ELF-1 (cell line): Measurements from ENCODE around the gene IFNA6.

ENCODE experiments used
- DNase-seq: peaks from one replicate; pipeline ENCODE4 v3.0.0-alpha.2; 2016; ENCODE audit warnings: low read depth, low spot score

Gene IFNA6

DNA sequence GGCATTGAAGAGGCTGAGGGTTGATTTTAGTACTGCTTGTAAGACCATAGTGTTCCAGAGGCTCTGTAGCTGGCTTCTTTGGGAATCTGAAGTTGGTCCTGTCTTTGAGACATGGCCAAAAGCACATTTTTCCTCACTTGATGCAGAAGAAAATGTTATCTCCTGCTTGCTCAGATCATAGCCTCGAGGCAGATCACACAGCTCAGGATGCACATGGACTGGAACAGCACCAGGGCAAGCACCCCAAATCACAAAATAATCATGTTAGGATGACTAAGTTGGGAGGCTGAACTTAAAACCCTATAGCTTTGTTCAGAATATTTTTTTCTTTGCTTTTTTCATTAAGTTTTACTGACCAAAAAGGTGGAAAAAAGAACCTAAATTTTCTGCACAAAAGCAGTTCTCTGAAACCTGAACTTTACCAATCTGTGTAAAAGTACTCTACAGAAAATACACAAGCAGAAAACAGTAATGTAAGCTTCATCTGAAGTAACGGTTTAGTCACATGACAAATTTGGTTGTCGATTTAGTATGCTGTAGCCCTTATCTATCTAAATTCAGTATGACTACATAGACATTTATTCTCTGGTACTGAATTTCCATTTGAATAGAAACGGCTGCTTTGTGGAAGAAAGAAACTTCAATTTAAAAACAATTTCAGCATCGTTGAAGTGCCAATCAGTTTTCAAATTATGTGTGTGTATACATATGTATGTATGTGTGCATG is 18.8 kb downstream of the IFNA6 start:
- peak; percentile 5 for DNase-seq

DNA sequence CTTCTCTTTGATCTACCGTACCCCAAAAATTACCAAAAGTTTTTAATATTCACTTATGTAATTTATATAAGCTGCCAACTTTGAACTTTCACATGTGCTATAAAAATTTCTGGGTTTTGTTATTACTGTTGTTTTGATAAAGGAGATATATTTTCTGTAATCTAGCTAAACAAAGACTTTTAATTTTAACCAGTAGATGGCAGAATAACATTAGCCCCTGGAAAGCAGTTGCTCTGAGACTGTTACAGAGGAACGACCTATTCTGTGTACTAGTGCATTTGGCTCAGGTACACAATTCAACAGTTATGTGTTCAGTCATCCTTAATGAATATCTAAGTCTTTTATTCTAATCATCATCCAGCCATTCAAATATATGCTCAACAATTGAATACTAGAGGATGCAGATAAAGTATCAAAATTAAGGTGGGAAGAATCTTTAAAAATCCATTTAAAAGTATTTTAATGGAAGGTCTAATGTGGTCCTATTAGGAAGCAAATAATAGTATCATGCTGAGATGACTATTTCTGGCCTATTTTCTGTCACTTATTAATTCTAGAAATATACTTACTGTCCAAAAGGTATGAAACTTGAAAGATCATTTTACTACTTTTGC is 24.1 kb downstream of the IFNA6 start:
- DNase-seq = no peak

DNA sequence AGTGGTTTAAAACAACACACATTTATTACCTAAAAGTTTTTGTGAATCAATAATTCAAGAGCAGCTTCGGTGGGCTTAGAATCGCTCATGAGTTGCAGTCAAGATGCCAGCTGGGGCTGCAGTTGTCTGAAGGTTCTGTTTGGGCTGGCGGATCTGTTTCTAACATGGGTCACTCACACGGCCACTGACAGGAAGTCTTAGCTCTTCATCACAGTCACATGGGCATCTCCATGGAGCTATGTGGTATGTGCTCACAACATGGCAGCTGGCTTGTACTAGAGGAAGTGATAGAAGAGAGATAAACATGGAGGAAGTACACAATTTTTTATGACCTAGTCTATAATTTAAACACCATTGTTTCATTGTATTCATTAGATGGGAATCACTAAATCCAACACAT is 26.6 kb downstream of the IFNA6 start:
- DNase-seq = no peak

DNA sequence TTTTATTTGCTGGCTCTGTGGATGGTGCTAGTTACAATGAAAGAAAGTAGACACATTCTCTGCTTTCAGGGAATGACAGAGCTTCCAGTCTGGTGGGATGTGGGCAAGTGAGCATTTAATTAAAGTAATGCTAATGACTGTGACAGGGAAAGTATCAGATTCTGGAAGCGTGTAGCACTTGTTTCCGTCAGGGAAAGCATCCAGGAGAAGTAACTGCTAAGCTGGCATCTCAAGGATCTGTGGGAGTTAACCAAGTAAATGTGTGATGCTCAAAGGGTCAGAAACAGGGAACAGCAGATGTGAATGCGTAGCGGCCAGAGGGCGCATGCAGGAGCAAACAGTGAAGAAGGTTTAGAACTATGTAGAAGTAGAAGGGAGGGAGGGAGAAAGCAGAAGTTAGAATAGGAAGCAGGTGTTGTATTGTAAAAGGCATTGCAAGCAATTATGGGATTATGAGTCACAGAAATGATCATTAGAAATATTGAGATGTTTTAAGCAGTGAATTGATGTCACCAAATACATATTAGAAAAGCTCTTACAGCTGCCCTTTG is 27.7 kb downstream of the IFNA6 start:
- DNase-seq = no peak

DNA sequence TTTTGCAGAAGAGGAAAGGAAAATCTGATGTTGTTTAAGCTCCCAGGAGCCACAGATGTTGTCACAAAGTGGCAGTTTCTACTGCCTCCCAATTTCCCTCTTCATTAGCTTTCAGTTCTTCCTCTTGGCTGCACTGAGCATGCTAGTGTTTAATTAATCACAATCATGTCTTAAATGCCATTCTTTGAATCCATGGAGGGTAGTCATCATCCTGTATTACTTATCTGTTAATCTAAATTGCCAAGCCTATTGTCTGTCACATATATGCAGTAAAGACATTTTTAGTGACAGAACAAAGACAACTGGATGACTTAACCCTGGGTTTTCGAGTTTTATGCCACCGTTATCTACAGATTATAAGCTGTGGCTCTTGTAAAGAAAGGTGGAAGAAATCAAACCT is 30.2 kb downstream of the IFNA6 start:
- DNase-seq = no peak

DNA sequence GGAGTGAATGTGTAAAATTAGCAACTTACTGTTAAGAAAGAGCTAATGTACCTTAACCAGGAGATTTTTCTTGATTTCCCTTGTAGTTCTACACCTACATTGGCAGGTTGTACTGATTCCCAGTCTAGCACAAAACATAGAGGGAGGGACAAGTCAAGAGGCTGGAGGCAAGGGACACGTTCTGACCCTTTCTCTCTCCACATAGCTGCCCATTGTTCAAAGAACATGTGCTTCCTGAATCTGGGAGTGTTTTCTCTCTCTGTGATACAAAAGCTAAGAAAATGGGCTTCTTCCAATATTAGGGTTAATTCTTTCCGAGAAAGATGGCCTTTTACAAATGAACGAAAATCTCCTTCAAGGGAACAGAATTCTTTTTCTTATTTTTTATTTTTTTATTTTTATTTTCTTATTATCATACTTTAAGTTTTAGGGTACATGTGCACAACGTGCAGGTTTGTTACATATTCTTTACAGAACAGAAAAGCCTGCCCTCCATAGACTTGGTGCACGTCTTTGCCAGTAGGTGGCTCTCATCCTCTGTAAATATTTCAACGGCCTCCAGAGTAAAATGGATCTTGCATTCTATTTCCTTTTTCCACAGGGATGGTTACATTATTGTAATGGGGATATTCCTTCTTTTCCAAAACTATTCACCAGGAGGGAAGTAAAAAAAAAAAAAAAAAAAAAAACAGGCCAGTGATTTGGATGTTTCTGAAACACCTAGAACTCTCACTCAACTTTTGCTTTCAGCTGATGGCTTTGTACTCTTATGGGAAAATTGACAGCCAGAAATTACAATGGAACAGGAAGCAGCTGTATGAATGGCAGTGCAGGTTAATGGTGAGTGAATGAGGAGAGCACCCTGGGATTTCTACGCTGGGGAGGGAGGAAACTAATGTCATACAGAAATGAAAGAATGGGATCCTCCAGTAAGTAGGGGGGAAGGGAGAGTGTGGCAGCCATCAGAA is 32.4 kb downstream of the IFNA6 start:
- DNase-seq = peak; percentile 8

DNA sequence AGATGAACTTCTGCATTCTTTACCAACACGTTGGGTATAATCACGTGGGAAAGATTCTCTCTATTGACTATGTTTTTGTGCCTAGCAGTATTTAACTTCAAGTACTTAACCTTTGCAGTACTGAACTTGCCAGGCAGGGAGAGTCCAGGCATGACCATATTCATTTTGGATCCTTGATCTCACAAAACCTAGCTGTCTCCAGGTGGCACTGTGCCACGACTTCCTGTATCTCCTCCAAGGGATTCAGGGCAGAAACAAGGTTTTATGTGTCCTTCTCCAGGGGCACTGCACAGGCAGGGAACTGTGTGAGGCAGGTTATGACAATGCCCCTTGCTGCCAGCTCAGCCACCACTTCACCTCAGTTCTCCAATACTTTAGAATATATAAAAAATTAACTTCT is 33.8 kb downstream of the IFNA6 start:
- DNase-seq = no peak

DNA sequence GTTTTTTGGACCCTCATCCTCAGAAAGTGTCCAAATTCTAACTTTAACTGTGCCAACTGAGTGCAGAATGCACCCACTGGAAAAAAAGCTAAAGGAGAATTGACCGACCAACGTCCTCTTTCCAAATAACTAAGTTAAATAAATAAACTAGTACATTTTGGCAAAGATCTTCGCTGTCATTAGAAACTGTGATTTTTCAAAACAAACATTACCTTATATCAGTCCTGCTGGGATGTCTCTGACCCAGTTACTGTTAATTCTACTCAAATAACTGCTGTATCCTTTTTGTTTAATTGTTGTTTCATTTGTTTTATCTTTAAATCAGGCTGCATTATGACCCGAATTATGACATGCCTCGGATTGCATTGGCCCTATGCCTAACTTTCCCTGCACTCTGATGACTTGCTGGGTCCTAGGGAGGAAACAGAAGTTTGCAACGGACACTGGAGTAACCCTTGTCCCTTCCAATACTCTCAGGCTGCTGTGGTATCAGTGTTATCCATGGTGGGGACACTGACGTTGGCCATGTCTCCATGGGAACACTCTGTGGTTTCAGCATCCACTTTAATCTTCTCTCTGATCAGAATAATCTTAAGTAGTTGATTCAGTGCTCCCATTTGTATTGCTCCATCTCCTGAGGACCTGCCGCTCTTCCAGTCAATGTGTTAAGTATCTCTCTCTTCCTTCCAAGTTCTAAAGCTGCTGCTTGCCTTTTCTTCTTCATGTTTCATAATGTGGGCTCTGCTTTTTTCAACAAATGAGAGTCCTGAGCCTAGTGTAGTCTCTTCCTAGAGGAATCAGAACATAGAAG is 34.5 kb downstream of the IFNA6 start:
- no peak for DNase-seq

DNA sequence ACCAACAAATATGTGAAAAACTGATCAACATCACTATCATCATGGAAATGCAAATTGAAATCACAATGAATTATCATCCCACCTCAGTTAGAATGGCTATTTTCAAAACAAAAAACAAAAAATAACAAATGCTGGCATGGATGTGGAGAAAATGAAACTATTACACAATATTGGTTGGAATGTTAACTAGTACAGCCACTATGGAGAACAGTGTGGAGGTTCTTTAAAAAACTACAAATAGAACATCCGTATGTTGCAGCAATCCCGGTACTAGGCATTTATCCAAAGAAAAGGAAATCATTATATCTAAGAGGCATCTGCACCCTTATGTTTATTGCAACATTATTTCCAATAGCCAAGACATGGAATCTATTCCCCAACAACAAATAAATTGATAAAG is 36.5 kb downstream of the IFNA6 start:
- no peak for DNase-seq

DNA sequence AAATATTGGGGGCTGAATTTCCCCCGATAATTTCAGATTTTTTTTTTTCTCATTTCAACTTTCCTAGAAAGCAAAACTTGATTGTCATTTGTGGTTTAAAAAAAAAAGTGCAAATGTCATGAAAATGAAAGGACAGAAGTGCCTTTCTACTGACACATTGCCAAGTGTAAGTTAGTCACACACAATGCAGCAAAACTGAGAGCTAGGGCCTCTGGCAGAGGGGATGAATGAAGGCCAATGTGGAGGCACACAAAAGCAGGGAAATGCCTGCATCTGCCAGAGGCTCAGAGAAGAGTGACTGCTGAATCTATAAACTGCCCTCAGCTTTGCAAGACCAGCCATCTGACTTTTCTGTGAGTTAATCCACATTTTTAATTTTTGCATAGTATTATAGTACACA is 38.8 kb downstream of the IFNA6 start:
- no peak for DNase-seq

DNA sequence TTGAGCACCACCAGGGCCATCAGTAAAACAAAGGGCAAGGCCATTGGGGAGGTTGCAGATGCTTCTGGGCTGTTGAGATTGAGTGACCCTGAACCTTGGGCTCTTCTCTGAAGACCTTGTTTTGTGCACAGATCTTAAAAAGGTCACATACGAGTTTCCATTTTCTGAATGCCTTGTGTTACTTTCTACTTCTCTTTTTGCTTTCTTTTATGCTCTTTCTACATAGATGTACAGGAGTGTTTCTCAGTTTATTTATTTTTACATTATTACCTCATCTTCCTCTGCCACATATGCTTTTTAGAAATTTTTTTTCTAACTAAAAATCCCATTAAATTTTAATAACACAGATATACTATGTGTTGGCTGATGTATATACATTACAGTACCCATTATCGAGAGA is 45.5 kb downstream of the IFNA6 start, which contains the start of gene IFNA5:
Gene IFNA5 (minus strand): TSS at position 101 of the 400 bp plus-strand sequence. CDS start 57 bp downstream, at position 44.
- no peak for DNase-seq
